Subcutaneous abdominal adipose tissue (tissue), 5 donors: Measurements from ENCODE around the gene EEF1E1.
"Not testable (repeated sequence)": the region's sequence is repeated elsewhere in the genome, so short reads cannot be mapped to it uniquely, and the experiment has no call there.

ENCODE experiments used
- H3K27ac ChIP-seq: one replicate; pipeline ENCODE4 v1.7.0; 2013; ENCODE audit warnings: low read depth, mild to moderate bottlenecking, inconsistent platforms, low read length, moderate library complexity
- H3K27me3 ChIP-seq, 5 donors: one replicate each; pipeline ENCODE4 v1.7.0; 2013; ENCODE audit warnings: low read length in 5 of 5, inconsistent platforms in 1 of 5; ENCODE audit not compliant: control insufficient read depth in 5 of 5, insufficient read depth in 4 of 5
- H3K36me3 ChIP-seq, 5 donors: one replicate each; pipeline ENCODE4 v1.7.0; 2013; ENCODE audit warnings: low read length in 5 of 5; ENCODE audit not compliant: control insufficient read depth in 5 of 5, insufficient read depth in 5 of 5
- H3K4me1 ChIP-seq, 5 donors: one replicate each; pipeline ENCODE4 v1.7.0; 2013; ENCODE audit warnings: low read length in 5 of 5, mild to moderate bottlenecking in 3 of 5, moderate library complexity in 1 of 5; ENCODE audit not compliant: control insufficient read depth in 5 of 5, insufficient read depth in 5 of 5
- H3K4me3 ChIP-seq, 5 donors: one replicate each; pipeline ENCODE4 v1.7.0; 2013; ENCODE audit warnings: low read length in 5 of 5, low read depth in 1 of 5
- H3K9ac ChIP-seq, 5 donors: one replicate each; pipeline ENCODE4 v1.7.0; 2013; ENCODE audit warnings: low read length in 5 of 5, mild to moderate bottlenecking in 4 of 5, moderate library complexity in 3 of 5
- H3K9me3 ChIP-seq, 5 donors: one replicate each; pipeline ENCODE4 v1.7.0; 2013; ENCODE audit warnings: low read length in 5 of 5; ENCODE audit not compliant: control insufficient read depth in 5 of 5
- donor health status: healthy.
- donor health status: healthy.
- donor health status: healthy.
- donor health status: healthy.
- donor health status: healthy.

EEF1E1 gene

DNA sequence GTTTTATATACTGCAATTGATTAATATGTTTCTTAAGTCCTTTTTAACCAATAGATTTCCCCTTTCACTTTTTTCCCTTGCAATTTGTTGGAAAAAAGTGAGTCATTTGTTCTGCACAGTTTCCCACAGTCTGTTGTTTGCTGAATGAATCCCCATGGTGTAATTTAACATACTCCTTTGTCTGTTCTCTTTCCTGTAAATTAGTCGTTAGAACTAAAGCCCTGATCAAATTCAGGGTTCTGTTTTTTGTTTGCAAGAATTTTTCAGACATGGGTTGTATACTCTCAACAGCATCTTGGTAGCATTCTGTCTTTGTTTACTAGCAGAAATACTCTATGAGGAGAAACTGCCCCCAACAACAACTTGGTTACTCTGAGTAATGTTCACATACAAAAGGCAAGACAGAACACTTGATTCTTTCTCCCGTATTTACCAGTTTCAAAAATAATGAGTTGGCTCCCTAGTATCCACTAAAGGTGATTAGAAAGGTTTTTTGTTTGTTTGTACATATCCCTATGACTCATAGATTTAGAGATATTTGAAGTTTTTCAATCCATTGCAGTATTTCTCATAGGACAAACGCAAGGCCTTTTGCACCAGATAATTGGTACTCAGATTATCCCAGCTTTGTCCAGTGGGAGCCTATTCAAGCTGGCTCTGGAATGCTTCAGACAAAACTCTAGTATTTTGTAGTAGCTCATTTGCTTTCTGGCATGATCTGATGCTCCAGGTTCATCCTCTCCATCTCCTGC, 54.6 kb downstream of the EEF1E1 start:
- peaks cover 0 to 2% (median 0%) of the 10 kb centered on the region in 5 donors for H3K9me3 ChIP-seq
- peaks cover 0 to 4% (median 0%) of the 10 kb centered on the region in 5 donors for H3K36me3 ChIP-seq
- H3K27ac ChIP-seq: peak overlapping the region; percentile 64
- no peak overlapping the region for H3K9ac ChIP-seq
- H3K27me3 ChIP-seq: no peaks in the 10 kb centered on the region
- H3K4me1 ChIP-seq: peaks cover 7 to 32% (median 20%) of the 10 kb centered on the region in 5 donors
- no peak overlapping the region for H3K4me3 ChIP-seq

DNA sequence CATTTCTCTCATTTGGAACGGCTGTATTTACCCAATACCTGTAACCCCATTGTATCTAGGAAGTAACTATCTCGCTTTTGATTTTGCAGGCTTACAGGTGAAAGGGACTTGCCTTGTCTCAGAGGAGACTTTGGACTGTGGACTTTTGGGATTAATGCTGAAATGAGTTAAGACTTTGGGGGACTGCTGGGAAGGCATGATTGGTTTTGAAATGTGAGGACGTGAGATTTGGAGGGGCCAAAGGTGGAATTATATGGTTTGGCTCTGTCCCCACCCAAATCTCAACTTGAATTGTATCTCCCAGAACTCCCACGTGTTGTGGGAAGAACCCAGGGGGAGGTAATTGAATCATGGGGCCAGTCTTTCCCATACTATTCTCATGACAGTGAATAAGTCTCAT, 56.6 kb downstream of the EEF1E1 start:
- not testable (repeated sequence) for H3K9me3 ChIP-seq, H3K9ac ChIP-seq, H3K4me3 ChIP-seq, H3K36me3 ChIP-seq, H3K27me3 ChIP-seq, H3K27ac ChIP-seq
- peaks cover 7 to 37% (median 21%) of the 10 kb centered on the region in 5 donors for H3K4me1 ChIP-seq

- no peak overlapping the region for H3K4me3 ChIP-seq
- peaks cover 6 to 29% (median 19%) of the 10 kb centered on the region in 5 donors for H3K4me1 ChIP-seq
- no peaks in the 10 kb centered on the region for H3K27me3 ChIP-seq
- H3K36me3 ChIP-seq: peaks cover 3 to 9% (median 7%) of the 10 kb centered on the region in 5 donors
- peaks cover 0 to 2% (median 0%) of the 10 kb centered on the region in 5 donors for H3K9me3 ChIP-seq
- H3K27ac ChIP-seq: peak overlapping the region; percentile 9
- H3K9ac ChIP-seq: no peak overlapping the region
Observed at GRCh38 chr6:8043221-8043620, 59.1 kb downstream of the EEF1E1 start.

DNA sequence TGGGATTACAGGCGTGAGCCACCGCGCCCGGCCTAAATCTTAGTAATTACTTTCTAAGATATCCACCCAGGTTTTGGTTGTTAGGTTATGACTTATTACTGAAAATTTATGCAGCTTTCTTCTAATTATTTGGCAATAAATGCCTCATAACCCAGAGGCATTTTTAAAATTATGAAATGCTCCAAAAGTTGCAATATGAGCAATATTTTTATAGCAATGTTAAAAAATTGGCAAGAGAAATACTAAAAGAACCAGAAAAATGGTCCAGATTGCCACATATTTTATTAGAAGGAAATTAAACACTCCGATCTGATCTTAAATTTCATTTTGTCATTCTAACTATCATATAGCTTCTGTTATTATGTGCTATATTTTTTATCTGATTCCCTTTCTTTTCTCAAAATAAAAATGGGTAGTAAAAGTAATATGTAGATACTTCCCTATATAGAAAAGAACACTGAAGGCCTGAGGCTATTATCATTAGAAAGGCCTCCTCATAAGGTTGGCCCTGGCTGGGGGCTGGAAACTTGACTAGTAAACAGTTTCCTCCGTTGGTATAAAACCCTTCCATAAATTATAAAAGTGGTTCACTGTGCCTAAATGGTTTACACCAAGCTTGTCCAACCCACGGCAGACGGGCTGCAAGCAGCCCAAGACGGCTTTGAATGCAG, 60.3 kb downstream of the EEF1E1 start:
- Histone ChIP-seq H3K4me1 (peaks cover 0 to 18% (median 9%) of the 10 kb centered on the region in 5 donors), H3K9ac (peak overlapping the region in 1 of 5 donors; percentile 47), H3K4me3 (no peak overlapping the region), H3K27me3 (no peaks in the 10 kb centered on the region), H3K9me3 (peaks cover 0 to 2% (median 0%) of the 10 kb centered on the region in 5 donors), H3K36me3 (peaks cover 3 to 9% (median 7%) of the 10 kb centered on the region in 5 donors), H3K27ac (peak overlapping the region; percentile 64)

DNA sequence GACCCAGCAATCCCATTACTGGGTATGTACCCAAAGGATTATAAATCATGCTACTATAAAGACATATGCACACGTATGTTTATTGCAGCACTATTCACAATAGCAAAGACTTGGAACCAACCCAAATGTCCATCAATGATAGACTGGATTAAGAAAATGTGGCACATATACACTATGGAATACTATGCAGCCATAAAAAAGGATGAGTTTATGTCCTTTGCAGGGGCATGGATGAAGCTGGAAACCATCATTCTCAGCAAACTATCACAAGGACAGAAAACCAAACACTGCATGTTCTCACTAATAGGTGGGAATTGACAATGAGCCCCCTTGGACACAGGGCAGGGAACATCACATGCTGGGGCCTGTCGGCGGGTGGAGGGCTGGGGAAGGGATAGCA, 68.2 kb downstream of the EEF1E1 start:
- H3K27ac ChIP-seq, H3K9me3 ChIP-seq, H3K27me3 ChIP-seq, H3K9ac ChIP-seq, H3K4me1 ChIP-seq, H3K36me3 ChIP-seq, H3K4me3 ChIP-seq: not testable (repeated sequence)

- no peaks in the 10 kb centered on the region for H3K27me3 ChIP-seq
- H3K9ac ChIP-seq: no peak overlapping the region
Observed at GRCh38 chr6:8030920-8031319, 71.4 kb downstream of the EEF1E1 start.

More at GRCh38 chr6:8030920-8031319, 71.4 kb downstream of the EEF1E1 start:
- H3K36me3 ChIP-seq: peaks cover 0 to 7% (median 0%) of the 10 kb centered on the region in 5 donors
- H3K9me3 ChIP-seq: no peaks in the 10 kb centered on the region
- H3K4me1 ChIP-seq: peaks cover 4 to 23% (median 21%) of the 10 kb centered on the region in 5 donors
- no peak overlapping the region for H3K4me3 ChIP-seq
- no peak overlapping the region for H3K27ac ChIP-seq
